Inferior parietal cortex (tissue), 1 donor: Measurements from ENCODE around the gene F8.
A peak's percentile ranks its signal among the peaks of the same experiment; 100 is the strongest.

ENCODE experiments used
- DNase-seq: peaks from one replicate; pipeline ENCODE4 v3.0.0-alpha.2; 2016; ENCODE audit errors: extremely low spot score

F8 gene

DNA sequence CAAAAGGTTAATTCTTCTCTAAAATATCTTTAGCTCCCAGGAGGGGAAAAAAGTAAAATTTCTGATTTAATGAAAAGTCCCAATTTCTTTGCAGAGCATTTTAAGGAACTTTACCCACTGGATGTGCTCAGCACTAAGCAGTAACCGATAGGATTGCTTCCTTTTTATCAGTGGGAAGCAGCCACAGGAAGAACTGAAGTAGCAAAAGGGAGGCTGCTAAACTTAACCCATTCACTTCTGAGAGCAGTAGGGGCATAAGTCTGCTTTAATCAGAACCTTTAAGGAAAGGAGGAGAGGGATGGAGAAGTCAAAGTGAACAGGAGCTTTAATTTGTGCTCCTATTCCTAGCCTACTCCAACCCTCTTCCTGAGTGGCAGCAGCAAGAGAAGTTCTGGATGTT lies at the start of gene F8:
Gene F8, minus strand, starts transcription at position 139 of the 400 bp plus-strand sequence. CDS start 171 bp downstream, outside the sequence.
- no peak for DNase-seq

DNA sequence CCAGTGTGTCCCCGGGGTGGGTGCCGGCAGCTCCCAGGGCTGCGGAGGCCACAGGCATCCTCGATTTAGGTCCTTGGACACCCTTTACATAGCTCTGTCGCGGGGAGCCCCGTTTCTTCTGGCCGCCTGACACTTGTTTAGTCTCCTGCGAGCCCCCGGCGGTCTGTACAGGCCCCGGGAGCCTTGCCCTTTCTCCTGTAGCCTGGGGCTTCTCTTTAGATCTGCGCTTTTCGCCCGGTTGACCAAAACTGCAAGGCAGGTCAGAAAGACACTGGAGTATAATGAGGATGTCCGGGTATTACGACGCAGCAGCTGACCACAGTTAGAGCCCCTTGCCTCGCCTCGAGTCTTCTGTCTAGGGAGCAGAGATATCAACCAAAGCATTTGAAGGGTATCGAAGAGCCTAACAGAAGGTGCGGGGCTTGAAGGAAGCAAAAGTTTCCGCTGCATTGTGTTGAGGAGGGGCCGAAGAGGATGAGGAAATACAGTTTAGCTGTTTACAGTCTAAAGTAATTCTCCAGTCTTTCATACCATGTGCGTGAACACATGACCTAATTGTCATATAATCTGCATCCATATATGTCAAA lies 49.3 kb upstream of the F8 start:
- DNase-seq: no peak

DNA sequence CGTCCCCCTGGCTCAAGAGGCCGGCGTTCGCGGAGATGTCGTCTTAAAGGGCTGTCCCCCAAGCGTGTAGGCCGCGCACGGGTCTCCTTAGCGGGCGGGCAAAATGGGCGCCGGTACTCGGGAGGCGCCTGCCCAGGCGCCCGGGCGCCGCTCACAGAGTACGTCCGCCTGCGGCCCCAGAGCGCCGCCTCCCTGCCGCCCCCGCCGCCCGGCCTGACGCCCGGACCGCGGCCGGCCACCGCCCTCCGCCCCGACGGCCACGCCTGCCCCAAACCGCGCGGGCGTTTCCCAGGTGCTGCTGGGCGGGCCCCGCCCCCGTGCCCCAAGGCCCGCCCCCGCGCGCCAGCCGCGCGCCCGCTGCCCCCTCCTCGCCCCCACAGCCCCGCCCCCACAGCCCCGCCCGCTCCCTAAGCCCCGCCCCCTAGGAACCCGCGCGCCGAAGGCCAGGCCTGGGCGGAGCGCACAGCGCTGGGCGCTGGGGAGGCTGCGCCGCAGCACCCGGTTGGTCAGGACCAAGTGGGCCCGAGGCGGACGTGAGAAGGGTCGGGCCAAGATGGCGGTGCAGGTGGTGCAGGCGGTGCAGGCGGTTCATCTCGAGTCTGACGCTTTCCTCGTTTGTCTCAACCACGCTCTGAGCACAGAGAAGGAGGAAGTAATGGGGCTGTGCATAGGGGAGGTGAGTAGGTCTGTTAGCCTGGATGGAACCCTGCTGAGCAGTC lies 48.6 kb upstream of the F8 start, which contains the start of the genes BRCC3, CMC4 and MTCP1:
Gene BRCC3, plus strand, starts transcription at position 534 of the 719 bp plus-strand sequence. Its CDS starts 20 bp downstream, at position 554.
Gene CMC4, minus strand, starts transcription at position 162 of the 719 bp plus-strand sequence. CDS start 7,113 bp downstream, outside the sequence.
Gene MTCP1, minus strand, starts transcription at position 162 of the 719 bp plus-strand sequence. CDS start 5,126 bp downstream, outside the sequence.
- peak; percentile 57 for DNase-seq

DNA sequence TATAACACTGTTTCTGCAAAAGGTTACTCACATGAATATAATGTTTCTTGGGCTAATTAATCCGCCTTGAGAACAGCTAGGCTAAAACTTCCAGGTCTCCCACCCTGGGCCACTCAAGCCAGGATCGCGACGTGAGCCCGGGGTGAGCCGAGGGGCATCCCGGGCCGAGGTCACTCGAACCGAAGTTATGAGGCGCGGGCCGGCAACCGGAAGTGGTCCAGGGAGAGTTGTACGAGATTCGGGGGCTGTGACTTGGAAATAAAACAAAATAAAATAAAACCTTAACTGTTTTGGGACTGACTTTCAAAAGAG lies 48.1 kb upstream of the F8 start:
- DNase-seq: no peak

DNA sequence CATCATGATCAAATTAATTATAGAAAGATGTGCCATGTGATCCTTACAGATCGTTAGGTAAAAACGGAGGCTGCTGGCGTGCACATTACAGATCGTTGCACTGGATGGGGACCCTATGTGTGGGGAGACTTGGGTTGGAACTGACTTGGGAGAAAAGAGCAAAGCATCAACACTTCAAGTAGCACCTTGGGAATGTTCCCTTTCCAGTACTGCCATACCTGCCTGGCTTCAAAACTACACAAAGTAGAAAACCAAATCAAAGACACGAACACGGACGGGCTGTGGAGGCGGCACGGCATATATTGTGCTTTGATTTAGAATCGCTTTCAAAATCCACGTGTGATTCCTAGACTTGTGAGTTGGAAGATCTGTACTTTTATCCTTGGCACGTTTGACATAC lies 47.5 kb upstream of the F8 start:
- no peak for DNase-seq

DNA sequence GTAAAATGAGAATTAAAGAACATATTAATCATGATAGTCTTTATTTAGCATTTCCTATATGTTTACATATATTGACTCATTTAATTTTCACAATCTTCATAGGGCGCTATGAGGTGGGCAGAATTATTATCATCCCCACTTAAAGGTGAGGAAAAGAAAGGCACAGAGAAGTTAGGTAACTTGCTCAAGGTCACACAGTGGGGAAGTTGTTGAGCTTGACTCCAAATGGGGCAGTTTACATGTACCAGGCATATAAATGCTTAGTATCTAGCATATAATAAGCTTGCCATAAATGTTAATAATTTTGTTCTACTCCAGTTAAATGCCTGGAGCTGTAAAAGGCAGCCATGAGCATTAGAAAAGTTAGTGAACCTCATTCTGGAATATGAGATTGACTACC lies 46.9 kb upstream of the F8 start:
- no peak for DNase-seq

DNA sequence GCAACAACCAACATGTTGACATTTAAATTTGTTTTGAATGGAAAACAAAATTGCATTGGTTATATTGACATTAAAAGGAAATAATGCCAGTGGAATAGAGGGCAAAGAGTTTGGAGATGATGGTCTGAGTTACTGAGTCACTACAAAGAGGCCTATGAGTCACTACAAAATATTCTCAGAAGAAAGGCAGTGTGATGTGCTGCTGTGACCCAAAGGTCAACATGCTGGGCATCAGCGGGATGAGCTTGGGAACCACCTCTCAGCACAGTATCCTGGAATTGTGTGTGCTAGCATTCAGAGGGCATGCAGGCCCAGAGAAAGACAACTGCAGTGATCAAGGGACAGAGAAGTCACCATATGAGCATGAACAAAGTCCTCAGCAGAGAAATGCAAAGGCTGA lies 45.6 kb upstream of the F8 start:
- no peak for DNase-seq

DNA sequence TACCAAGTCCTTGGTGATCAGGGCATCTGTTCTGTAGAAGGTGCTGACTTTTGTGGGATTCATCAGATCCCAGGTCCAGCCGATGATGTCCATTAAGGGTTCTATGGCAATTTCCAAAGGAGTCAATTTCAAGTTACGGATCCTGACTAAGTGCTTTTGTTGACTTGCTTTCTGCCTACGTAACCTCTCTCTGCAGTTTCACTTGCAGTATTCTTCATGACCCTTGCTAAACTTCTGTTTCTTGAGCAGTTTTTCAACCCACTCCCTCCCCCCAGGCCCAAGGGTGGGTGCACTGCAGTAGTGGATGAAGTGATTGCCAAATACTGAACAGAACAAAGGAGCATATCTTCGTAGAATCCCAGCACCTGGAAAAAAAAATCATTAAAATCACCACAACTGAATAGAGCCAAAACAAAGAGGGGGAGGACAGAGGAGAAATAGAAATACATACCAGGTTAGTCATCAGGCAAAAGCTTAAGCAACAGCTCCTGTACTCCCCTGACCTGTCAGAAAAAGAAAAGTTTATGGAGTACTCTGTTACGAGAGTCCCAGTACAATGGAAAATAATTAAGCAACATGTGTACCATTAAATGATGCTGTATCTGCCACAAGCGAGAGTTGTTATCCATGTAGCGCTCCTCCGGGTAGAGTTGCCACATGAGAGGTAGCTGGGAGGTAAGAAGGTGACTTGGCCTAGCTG lies 42.7 kb upstream of the F8 start:
- DNase-seq: no peak

DNA sequence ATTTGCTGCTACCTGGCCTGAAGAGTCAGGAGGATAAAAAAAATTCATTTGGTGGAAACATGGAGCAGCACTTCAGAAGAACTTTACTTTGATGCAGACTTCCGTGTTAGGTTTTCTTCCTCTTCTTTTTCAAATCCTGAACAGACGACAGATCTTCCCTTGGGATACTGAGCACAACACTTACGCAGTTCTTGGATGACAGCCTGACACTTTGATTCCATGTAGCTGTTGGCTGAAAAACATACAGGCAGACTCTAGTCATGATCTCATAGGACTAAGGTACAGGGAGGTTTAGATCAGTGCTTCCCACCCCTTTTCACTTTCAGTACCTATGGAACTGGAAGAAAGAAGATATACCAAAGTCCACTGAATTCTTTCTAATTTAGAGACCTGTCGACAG lies 39.2 kb upstream of the F8 start:
- no peak for DNase-seq

DNA sequence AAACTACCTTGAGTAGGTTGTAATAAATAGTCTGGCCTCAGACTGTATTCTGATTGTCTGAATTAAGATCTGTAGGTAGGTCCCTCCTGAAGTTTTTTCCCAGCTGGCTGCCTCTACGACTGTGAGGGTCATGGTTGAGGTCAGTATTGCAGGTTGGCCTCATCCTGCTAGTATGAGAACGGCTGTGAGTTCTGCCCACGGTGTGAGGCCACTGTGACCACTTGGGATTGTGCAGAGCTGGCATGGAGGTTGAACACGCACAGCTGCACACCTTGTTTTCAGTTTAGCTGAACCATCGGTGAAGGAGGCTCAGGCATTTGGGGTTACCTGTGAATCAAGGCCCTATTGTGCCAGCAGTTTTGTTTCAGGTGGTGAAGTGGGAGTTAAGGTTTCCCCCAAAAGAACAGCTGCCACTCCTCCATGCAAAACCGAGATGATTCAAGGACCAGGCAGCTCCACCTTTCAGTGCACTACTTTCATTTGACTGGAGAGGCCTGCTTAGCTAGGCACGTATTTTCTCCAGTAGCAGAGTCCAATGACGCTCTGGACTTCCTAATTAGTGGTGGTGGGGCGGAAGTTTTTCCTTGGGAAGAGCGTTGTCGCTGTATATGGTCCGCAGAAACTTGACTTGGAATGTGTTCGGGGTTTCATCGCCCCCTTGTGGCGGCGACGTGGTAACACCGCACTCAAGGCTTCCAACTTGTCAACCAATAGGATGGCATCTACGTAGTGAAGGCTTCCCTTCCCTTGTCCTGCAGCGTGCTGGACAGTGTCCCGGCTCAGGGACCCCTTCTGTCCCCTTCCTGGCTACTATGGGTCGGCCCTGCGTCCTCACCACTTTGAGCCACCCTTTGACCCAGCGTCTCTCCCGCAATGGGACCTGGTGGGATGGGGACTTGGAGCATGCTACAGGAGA lies 34.6 kb upstream of the F8 start:
- peak; percentile 63 for DNase-seq

DNA sequence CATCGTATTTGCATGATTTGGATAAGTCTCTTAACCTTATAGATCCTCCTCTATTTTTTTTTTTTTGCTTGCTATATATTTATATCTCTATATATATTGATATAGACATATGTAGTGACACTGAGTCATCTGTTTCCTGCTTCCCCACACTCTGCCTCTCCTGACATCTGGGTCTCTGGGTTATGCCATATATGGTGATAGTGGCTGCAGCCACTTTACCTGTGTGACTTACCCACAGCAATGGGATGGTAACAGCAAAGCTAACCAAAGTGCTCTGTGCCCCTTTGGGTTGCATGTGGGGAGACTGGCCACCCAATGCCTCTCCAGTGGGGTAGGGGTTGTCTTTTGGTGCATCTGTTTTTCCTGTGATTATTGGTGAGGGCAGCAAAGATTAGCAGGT lies 33.9 kb upstream of the F8 start:
- DNase-seq: no peak

DNA sequence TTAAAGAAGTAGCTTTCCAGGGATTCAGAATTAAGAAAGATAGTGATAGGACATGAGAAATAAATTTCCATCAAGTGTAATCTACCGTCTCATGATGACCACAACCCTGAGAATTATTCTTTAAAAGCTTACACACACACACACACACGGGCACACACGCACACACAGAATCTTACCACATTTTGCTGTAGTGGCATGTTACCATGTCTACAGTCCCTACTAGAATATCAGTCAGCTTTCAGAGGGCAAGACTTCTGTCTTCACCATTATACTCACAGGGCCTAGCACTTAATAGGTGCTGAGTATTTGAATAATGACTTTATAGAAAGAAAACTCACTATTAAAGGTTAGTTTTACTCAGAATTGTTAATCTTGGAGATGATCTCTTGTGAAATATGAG lies 33.0 kb upstream of the F8 start:
- no peak for DNase-seq

DNA sequence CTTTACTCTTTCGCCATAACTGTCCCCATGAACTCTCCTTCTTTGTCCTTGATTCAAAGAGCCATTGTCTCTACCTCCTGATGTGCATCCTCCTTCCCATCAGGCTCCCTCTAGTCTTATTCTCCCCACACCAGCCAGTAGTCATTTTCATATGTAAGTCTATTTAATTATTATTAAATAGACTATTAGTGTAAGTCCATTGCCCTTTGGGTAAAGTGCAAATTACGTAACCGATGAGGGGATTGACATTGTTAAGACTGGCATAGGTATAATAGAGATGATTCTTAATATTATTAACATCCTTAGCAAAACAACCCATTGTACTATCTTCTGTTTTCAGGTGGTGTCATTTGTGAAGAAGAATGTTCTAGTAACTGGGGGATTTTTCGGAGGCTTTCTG lies 31.7 kb upstream of the F8 start:
- no peak for DNase-seq

DNA sequence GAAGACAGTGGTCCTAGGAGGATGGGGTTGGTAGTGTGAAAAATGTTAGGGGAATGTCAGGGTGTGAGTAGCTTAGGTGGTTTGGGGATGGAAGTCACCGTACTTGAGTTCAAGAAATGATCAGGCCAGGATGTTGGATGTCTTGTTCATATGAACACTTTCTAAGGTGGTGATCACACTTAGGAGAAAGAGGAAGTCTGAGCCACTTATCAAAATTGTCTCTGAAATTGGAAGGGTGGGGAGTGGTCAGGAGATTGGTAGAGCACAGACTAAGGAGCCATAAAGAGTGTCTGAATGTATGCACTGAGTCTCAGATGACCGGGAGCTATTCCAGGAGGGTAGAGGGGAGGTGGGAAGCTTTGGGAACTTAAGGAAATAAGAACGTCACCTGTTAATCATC lies 31.1 kb upstream of the F8 start:
- no peak for DNase-seq

DNA sequence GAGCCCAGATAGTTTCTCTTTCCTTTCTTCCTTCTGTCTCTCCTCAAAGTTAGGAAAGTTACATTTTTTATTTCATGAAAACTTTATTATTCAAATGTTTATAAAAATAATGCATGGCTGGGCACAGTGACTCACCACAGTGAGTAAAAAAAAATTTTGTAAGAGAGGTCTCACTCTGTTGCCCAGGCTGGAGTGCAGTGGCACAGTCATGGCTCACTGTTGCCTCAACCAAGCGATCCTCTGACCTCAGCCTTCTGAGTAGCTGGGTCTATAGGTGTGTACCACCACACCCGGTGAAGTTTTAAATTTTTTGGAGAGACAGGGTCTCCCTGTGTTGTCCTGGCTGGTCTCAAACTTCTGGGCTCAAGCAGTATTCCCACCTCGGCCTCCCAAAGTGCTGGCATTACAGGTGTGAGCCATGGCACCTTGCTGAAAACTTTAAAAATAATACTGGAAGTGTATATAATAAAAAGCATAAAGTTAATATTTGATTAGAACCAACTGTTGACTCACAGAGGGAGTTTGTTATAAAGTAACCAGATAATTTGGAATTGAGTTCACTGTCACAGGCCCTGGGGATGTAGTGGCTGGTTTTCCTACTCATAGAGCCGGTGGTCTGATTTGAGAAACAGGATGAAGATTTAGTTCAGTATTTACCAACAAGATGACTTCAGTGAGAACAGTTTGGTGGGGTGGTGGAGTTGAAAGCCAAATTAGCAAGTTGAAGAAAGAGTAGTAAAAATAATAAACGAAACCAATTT lies 30.4 kb upstream of the F8 start:
- no peak for DNase-seq

DNA sequence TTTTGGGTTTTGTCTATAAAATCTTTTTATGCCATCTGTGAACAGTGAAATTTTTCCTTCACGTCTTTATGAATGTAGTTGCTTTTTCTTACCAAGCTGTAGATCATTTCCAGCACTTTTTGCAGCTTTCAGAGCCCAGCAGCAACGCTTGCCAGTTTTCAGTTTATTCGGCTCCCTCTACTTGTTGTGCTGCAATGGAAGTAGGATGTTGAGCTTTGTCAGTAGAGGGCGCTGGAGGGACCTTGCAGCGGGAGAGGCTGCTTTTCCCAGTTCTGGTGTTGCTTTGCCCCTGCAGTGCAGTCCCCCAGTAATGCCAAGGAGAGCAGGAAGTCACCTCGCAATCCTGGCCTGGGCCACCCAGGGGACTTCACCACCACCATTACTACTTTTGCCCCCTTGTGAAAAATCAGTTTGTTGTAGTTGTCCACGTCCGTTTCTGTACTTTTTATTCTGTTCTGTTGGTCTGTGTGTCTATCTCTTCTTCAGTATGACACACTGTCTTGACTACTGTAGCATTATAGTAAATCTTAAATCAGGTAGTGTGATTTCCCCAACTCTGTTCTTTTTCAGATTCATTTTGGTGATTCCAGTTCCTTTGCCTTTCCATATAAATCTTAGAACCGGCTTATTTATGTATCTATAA lies 26.6 kb upstream of the F8 start:
- peak; percentile 45 for DNase-seq

DNA sequence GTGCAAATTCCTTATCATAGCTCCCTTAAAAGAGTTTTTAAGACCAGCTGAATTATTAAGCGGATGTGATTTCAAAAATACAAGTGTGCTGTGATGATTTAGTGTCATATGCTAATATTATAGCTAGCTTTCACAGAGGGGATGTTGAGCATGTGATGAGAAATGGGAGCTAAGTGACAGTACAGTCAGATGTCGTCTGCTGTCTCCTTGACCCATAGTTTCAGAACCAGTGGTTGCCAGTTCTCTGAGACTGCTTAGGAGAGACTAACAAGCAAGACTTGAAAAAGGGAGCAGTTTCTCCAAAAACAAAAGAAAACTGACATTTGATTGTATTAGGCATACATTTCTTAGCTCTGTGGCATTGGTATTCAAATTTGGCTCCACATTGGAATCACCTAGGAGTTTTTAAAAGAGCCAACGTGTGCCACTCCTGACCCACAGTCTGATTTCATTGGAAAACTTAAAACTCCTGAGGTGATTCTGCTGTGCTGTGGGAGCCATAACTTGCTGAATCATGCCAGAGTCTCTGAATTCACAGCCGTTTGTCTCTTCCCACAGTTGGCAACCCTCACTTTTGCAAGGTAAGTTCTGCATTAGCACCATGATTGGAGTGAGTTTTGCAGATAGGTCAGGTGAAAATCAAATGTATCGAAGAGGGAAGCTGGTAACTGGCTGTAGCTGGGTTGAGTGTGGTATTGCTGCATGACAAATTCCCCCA lies 24.4 kb upstream of the F8 start:
- DNase-seq: no peak

DNA sequence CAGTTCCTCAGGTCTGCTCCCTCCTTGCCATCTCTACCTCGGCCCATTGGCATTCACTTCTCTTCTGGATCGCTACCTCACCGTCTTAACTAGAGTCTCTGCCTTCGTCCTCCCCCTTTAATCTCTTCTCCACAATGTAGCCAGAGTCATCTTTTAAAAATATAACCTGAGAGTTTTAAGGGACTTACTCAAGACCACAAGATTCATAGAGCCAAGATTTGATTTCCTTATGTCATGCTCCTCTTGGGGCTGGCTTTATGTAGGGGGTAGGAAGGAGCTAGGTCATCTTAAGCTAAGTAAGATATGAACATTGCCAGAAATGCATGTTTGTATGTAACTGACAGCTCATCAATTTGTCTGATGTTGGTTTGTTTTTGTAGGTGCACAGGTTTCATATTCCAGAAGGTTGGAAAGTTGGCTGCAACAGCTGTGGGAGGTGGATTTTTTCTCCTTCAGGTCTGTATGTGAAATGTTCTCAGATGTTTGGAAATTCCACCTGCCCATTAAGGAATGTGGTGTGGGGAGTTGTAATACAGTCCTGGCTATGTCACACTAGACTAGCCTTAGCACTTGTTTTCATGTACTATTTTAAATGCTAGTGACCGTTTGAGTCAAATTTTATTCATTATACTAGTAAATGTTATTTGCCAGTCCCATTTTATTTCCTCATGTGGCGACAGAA lies 23.7 kb upstream of the F8 start:
- no peak for DNase-seq

DNA sequence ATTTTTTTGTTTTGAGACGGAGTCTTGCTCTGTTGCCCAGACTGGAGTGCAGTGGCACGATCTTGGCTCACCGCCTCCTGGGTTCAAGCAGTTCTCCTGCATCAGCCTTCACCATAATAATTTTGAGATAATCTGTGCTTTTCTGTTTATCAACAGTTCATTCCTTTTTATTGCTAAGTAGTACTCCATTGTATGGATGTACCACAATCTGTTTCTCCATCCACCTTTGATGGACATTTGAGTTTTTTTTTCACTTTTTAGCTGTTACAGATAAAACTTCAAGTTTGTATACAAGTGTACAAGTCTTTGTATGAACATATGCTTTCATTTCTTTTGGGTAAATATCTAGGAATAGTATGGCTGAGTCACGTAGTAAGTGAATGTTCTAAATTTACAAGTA lies 13.2 kb upstream of the F8 start:
- no peak for DNase-seq
